DMS79 (cell line): Measurements from ENCODE around the gene HSP90AB1.
A peak's percentile ranks its signal among the peaks of the same experiment; 100 is the strongest.

ENCODE experiments used
- DNase-seq: peaks from one replicate; lab custom pipeline; 2025; lab: John Stamatoyannopoulos, UW

HSP90AB1 gene

GRCh38 chr6:44235891-44236516 lies 10.9 kb upstream of the HSP90AB1 start:
- DNase-seq = no peak

DNA sequence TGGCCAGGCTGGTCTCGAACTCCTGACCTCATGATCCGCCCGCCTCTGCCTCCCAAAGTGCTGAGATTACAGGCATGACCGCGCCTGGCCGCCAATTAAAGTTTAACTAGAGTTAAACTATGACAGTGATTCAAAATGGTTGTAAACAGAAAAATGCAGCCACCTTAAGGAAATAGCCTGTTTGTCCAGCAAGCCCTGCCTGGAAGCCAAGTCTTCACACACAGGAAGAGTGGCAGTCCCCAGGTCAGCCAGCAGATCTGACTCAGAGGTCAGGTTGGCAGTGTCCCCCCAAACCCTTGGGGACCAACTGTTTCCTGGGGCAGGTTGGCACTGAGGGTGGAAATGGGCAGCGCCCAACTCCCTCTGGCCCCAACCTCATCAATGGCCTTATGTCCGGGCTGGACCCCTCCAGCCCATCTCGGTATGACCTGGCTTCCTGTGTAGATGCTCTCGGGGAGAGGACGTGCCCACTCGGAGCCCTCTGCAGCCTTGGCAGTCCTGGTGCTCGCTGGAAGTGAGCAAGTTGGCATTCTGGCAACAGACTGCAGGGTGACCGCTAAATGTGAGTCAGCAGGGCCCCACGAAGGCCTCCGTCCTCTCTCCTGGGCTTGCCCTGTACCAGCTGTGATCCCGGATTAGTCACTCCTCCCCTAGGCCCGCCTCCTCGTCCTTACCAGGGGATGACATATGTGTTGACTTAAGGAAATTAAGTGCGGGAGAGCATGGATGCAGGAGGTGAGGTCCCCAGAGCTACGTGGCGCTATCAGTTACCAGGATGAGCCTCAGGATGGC lies 9.7 kb upstream of the HSP90AB1 start:
- peak; percentile 72 for DNase-seq

GRCh38 chr6:44237813-44238433 lies 9.0 kb upstream of the HSP90AB1 start:
- no peak for DNase-seq

- DNase-seq = no peak
Observed at GRCh38 chr6:44238687-44239350, 8.1 kb upstream of the HSP90AB1 start.

DNA sequence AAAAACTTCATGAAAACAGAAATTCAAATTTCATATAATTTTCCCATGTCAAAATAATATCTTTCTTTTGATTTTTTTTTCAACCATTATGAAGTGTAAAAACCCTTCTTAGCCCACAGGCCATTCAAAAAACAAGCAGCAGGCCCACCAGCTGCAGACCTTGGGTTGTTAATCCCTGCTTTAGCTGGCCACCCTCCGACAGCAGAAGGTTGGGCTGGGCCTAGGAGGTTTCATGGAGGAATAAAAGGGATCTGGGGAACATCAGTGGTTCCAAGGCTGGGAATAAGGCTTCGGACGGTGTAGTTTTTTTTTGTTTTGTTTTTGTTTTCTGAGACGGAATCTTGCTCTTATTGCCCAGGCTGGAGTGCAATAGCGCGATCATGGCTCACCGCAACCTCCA lies 3.6 kb upstream of the HSP90AB1 start:
- no peak for DNase-seq

GRCh38 chr6:44245391-44245911 lies 1.4 kb upstream of the HSP90AB1 start:
- no peak for DNase-seq

DNA sequence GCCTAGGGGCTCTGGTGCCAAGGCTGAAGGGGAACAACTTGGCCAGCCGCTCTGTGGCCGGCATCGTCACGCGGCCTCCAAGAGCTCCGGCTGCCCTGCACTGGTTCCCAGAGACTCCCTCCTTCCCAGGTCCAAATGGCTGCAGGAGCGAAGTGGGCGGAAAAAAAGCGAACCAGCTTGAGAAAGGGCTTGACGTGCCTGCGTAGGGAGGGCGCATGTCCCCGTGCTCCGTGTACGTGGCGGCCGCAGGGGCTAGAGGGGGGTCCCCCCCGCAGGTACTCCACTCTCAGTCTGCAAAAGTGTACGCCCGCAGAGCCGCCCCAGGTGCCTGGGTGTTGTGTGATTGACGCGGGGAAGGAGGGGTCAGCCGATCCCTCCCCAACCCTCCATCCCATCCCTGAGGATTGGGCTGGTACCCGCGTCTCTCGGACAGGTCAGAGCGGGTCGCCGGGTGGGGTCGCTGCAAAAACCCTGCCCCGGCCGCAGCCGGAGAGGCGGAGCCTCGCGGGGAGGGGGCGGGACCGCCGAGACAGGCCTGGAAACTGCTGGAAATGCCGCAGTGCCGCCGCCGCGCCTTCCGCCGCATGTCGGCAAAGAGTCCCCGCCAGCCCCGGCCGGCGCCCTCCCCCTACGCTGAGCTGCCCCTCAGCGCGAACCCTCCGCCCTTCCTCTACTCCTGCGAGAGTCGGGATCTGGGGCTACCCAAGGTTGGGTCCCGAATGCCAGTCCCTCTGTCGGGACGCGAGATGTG lies 814 bp upstream of the HSP90AB1 start:
- peak; percentile 88 for DNase-seq

DNA sequence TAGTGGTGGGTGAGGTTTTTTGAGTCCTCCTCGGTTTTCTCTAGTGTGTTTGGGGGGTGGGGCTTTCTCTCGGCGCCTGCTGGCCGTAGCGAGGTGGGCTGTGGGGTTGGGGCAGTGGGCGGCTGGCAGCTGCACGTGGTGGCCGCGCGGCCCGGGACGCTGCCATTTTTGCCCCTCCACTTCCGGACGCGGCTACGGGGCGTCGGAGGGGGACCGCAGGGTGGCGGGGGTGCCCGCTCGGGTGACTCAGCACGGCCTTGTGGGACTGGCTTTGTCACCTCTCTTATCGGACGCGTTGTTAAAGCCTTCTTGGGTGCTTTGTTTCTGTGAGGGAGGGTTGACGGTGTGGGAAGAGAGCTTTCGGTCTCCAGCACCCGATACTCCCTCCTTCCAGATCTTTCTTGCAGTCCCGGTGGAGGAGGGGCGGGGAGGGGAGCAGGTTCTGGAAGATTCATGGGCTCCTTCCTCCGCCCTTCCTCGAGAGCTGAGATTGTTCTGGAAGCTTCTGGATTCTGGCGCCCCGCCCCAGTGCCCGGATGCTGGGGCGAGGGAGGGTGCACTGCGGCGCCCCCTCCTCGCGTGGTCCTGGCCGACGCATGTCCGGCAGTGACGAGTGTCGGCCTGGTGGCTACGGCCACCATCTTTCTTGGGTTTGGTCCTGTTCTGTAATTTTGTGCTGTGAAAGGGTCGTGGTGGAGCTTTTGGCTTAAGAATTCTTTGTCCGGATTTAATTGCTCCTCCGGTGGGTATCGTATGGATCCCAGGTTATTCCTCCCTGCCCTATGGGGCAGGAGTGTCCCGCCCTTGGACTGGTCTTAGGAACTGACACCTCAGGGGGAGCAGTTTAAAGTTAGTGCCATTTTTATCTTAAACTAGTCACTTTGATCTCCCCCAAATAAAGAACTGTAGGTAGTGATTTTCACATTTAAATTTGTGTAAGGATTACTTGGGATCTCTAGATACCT lies 719 bp downstream of the HSP90AB1 start:
- DNase-seq = peak; percentile 12

- DNase-seq = no peak
Observed at GRCh38 chr6:44248579-44248978, 1.7 kb downstream of the HSP90AB1 start.

DNA sequence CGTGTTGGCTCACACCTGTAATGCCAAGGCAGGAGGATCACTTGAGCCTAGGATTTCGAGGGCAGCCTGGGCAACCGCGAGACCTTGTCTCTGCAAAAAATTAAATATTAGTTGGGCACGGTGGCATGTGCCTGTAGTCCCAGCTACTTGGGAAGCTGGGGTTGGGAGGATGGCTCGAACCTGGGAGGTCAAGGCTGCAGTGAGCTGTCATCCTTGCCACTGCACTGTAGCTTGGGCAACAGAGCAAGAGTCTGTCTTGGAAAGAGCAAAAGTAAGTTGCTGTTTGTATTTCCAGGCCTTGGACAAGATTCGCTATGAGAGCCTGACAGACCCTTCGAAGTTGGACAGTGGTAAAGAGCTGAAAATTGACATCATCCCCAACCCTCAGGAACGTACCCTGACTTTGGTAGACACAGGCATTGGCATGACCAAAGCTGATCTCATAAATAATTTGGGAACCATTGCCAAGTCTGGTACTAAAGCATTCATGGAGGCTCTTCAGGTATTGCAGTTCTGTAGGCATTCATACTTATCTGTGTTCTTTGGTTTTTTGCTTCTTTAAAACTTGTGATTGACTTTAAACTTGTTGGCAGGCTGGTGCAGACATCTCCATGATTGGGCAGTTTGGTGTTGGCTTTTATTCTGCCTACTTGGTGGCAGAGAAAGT lies 2.3 kb downstream of the HSP90AB1 start:
- DNase-seq = no peak

GRCh38 chr6:44250067-44250717 lies 3.3 kb downstream of the HSP90AB1 start:
- no peak for DNase-seq

GRCh38 chr6:44250718-44251123 lies 3.8 kb downstream of the HSP90AB1 start:
- no peak for DNase-seq

DNA sequence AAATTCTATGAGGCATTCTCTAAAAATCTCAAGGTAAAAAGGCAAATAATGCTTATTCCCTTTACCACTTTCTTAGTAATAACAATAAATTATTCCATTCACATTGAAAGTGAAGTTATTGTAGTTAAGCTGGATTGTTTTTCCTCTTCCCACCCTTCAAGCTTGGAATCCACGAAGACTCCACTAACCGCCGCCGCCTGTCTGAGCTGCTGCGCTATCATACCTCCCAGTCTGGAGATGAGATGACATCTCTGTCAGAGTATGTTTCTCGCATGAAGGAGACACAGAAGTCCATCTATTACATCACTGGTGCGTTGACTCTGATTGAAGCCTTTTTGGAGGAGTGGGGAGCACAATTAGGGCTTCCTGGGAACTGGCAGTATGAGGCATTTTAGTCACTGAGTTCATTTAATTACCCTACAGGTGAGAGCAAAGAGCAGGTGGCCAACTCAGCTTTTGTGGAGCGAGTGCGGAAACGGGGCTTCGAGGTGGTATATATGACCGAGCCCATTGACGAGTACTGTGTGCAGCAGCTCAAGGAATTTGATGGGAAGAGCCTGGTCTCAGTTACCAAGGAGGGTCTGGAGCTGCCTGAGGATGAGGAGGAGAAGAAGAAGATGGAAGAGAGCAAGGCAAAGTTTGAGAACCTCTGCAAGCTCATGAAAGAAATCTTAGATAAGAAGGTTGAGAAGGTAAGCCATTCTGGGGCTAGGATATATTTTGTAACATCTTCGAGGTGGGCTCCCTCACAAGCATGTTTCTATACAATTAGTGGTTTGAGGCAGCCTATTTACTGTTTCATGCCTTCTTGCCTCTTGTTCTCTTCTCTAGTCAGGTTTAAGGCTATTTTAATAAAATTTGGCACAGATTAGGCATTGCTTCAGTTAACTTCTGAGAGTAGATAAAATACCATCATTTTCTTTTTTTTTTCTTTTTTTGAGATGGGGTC lies 4.9 kb downstream of the HSP90AB1 start:
- no peak for DNase-seq

- DNase-seq = no peak
Observed at GRCh38 chr6:44253307-44254101, 6.6 kb downstream of the HSP90AB1 start.

DNA sequence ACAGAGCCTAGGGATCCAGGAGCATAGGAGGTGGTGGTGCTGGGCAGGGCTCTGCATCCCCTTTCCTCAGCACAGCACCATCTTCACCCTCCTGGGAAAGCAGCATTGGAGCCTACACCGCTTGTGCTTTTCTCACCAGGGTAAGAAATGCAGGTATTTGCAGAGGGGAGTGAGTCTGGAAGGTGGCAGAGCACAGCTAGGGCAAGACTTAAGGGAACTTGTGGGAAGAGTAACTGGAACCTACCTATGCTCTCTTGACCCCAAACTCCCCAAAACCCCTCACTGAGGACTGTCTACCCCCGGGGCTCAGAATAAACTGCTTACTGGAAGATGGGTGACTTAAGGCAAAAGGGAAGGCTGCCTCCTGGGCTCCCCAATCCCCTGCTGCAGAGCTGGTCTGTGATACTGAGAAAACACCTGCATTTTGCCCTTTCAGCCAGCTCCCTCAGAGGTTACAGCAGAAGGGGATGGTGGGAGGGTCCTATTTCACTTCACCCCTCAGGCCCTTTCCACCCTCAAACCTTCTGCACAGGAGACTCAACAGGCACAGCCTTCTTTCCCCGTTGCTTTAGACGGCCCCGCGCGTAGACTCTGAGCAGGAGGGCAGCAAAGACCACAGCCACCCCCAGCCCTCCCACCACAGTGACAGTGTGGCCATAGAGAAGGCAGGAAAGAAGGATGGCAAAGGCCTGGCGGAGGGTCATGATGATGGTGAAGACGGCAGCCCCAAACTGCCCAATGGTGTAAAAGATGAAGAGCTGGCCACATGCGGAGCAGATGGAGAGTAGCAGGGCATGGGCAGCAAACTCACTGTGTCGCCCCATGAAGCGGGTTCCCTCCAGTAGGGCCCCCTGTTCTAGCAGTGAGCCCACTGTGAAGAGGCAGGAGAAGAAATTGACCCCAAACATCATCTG lies 7.5 kb downstream of the HSP90AB1 start:
- no peak for DNase-seq

DNA sequence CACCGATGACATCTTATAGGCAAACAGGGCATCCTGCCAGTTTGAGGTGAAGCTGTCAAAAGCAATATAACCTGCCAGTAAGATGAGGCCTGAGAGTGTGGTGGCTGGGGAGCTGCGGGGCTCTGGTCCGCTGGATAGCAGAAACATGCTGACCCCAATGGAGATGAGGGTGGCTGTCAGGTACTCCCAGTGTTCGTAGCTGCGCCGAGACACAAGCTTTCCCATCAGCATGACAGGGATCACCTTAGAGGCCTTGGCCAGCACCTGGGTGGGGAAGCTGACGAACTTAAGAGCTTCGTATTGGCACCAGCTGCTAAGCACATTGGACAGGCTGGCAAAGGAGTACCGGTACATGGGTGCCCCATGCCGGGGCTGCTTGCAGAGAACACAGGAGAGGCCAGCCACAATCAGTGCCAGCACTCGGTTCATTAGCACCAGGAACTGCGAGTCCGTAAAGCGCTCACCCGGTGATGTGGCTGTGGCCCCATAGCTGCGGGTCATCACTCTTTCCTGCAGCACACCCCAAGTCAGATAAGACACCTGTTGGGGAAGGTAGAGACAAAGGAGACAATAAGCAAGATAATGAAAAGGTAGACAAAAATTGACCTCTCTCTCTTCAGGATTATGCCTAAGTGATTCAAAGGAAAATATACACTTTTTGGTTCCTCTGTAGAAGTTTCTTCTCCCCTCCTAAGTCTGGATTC lies 8.4 kb downstream of the HSP90AB1 start:
- no peak for DNase-seq
